Glutamatergic neuron (in vitro differentiated cells): ENCODE data around the gene CSN2. TPM values are rescaled to one million over a fixed set of nuclear protein-coding genes. Genes with fewer than 3 reads are reported as not detected.

Source experiments
- DNase-seq: peaks from one replicate; pipeline ENCODE4 v3.0.0; 2022
- H3K27ac Mint-ChIP-seq: one replicate; pipeline ENCODE4 v1.8.0; 2020; ENCODE audit warnings: mild to moderate bottlenecking, mixed read lengths, inconsistent platforms; ENCODE audit not compliant: unreplicated experiment
- H3K27me3 Mint-ChIP-seq: one replicate; pipeline ENCODE4 v1.8.0; 2020; ENCODE audit warnings: mild to moderate bottlenecking, moderate library complexity, mixed read lengths, inconsistent platforms; ENCODE audit not compliant: unreplicated experiment
- H3K36me3 Mint-ChIP-seq: one replicate; pipeline ENCODE4 v1.8.0; 2020; ENCODE audit warnings: mild to moderate bottlenecking, mixed read lengths, inconsistent platforms; ENCODE audit not compliant: unreplicated experiment
- H3K4me1 Mint-ChIP-seq: one replicate; pipeline ENCODE4 v1.8.0; 2020; ENCODE audit warnings: mild to moderate bottlenecking, low read depth, mixed read lengths, inconsistent platforms; ENCODE audit not compliant: unreplicated experiment
- H3K4me3 Mint-ChIP-seq: one replicate; pipeline ENCODE4 v1.8.0; 2020; ENCODE audit warnings: mild to moderate bottlenecking, mixed read lengths, inconsistent platforms; ENCODE audit not compliant: unreplicated experiment
- H3K9me3 Mint-ChIP-seq: one replicate; pipeline ENCODE4 v1.8.0; 2020; ENCODE audit warnings: mild to moderate bottlenecking, moderate library complexity, mixed read lengths, inconsistent platforms; ENCODE audit not compliant: unreplicated experiment
- CTCF ChIP-seq: fragments of 200-600 bp; sonication (generic); IDR thresholded peaks from one replicate; pipeline ENCODE4 v1.5.0; 2021; ENCODE audit not compliant: partially characterized antibody, unreplicated experiment
- total RNA-seq: library from RNA; stranded (reverse); fragmentation: NEBNext Ultra II Directional; extraction: Animal tissue kit (Norgen Biotek cat#: 25700); gene quantifications from one replicate; pipeline ENCODE4 v1.2.1, GENCODE V29; 2021; ENCODE audit not compliant: unreplicated experiment

CSN2 gene
- total RNA-seq, 1 donor from 2014 or later = not detected

- TF ChIP-seq CTCF = no peak
- peaks cover 1% of the 10 kb centered on the region for H3K27me3 Mint-ChIP-seq
- H3K36me3 Mint-ChIP-seq = no peaks in the 10 kb centered on the region
- no peak overlapping the region for H3K4me3 Mint-ChIP-seq
- H3K9me3 Mint-ChIP-seq = no peaks in the 10 kb centered on the region
- no peaks in the 10 kb centered on the region for H3K4me1 Mint-ChIP-seq
- H3K27ac Mint-ChIP-seq = no peak overlapping the region
- no peak for DNase-seq
Observed at GRCh38 chr4:69910016-69910782, 55.3 kb downstream of the CSN2 start.

- Mint-ChIP-seq H3K9me3 (no peaks in the 10 kb centered on the region), H3K27me3 (peaks cover 1% of the 10 kb centered on the region), H3K4me3 (no peak overlapping the region), H3K36me3 (no peaks in the 10 kb centered on the region), H3K4me1 (no peaks in the 10 kb centered on the region), H3K27ac (no peak overlapping the region)
- no peak for TF ChIP-seq CTCF
- no peak for DNase-seq
Observed at GRCh38 chr4:69909195-69909594, 56.3 kb downstream of the CSN2 start.

- no peak for TF ChIP-seq CTCF
- H3K27ac Mint-ChIP-seq = no peak overlapping the region
Observed at GRCh38 chr4:69907151-69907550, 58.4 kb downstream of the CSN2 start.

More at GRCh38 chr4:69907151-69907550, 58.4 kb downstream of the CSN2 start:
- no peaks in the 10 kb centered on the region for H3K9me3 Mint-ChIP-seq
- H3K4me1 Mint-ChIP-seq = no peaks in the 10 kb centered on the region
- H3K36me3 Mint-ChIP-seq = no peaks in the 10 kb centered on the region
- DNase-seq = no peak
- no peak overlapping the region for H3K4me3 Mint-ChIP-seq
- peaks cover 1% of the 10 kb centered on the region for H3K27me3 Mint-ChIP-seq

Other genes starting within 250 kb of the CSN2 start
- gene SULT1B1, start 205.1 kb downstream of the CSN2 start, total RNA-seq = 0.10 TPM
- gene SULT1E1, start 105.6 kb downstream of the CSN2 start, total RNA-seq = not detected
- not detected for gene CSN1S1, start 34.7 kb downstream of the CSN2 start, total RNA-seq
- gene STATH, start 30.2 kb upstream of the CSN2 start, total RNA-seq = not detected
- not detected for gene HTN3, start 62.7 kb upstream of the CSN2 start, total RNA-seq
- not detected for gene HTN1, start 84.7 kb upstream of the CSN2 start, total RNA-seq
- gene PRR27, start 188.5 kb upstream of the CSN2 start, total RNA-seq = not detected
- gene ODAM, start 230.0 kb upstream of the CSN2 start, total RNA-seq = not detected